Ovary (tissue), 3 donors: ENCODE data around the gene EIF5A2.
"Not testable (repeated sequence)": the region's sequence is repeated elsewhere in the genome, so short reads cannot be mapped to it uniquely, and the experiment has no call there.

Source experiments
- CTCF ChIP-seq, 3 donors: fragments of 450-650 bp in 2 of 3; fragments of 200-600 bp in 1 of 3; IDR thresholded peaks; one replicate each; pipeline versions ENCODE4 v1.5.1 to v1.8.0; 2016 to 2022; ENCODE audit warnings: antibody characterized with exemption in 3 of 3, mild to moderate bottlenecking in 1 of 3
- EP300 ChIP-seq: sonication (generic); formaldehyde crosslinking; IDR thresholded peaks from one replicate; pipeline ENCODE4 v1.6.1; 2017; ENCODE audit warnings: antibody characterized with exemption
- POLR2A ChIP-seq: fragments of 450-650 bp; IDR thresholded peaks from one replicate; pipeline ENCODE4 v1.6.1; 2017; ENCODE audit warnings: antibody characterized with exemption, mild to moderate bottlenecking, moderate library complexity
- donor health status: DM: no; HTN: no; CAD: no.

GRCh38 chr3:170884109-170884930 is 24.1 kb downstream of the EIF5A2 start:
- TF ChIP-seq CTCF (IDR thresholded peaks at IDR 0.05); POLR2A; EP300: not testable (repeated sequence)
